ENCODE measurements around the gene FBXO31. TPM values are rescaled to one million over a fixed set of nuclear protein-coding genes. Genes with fewer than 3 reads are reported as not detected.
"Not testable (repeated sequence)": the region's sequence is repeated elsewhere in the genome, so short reads cannot be mapped to it uniquely, and the experiment has no call there.

FBXO31 gene
- total RNA-seq, 1 donor from 2014 or later: 18.5 TPM

DNA sequence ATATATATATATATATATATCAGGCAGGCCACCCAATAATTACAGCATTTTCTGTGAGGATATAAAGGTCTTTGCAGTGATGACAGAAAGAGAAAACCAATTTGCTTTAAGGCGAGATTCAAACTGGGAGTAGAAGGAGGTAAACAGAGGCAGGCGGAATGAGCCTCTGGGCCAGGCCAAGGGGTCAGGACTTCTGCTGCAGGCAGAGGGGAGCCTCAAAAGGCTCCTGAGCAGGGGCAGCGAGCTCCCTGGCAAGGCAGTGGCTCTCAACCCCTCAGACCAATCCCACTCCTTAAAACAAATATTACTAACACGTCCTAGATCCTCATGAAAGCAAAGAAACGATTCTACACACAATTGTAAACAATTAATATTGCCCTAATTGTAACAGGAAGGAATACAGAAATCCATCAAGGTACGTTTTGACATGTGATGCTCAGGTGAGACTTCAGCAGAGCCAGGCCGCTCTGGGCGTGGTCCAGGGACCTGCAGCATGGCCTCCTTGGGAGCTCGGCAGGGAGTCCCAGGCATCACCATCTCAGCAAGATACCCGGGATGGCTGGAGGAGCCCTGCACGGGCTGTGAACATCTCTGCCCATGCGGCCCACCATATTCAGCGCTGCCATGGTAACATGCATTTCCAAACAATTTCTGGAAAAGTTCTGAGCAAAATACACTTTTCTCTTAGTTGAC lies 18.4 kb downstream of the FBXO31 start:
- no peak for DNase-seq (ENCODE audit: low read depth in 2 of 2)

DNA sequence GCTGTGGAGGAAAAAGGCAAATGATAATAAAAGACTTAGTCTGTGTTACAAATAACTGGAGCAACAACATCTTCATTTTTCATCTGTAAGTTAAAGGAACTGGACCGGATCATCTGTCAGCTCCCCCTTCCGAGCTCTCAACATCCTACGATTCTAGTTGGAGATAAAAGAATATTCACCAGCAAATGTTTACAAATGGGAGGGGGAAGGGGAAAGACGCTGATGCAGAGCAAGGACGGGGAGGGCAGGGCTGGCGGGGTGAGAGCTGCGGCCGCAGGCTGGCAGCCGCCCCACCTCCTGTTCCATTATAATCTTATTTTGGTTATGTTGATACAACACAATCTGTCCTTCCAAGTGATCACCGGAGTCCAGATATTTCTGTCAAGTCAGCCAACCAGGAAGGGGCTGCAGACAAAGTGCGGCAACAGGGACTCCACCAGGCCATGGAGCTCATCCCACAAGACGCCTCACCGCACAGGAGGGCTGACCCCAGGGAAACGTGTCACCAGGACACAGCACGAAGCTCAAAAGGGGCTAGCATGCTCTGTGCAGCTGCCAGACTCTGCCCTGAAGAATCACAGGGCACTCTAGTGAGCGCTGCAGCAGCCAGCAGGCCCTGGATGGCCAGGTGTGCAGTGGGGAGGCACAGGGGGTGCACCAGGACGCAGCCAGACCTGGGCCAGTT lies 19.7 kb downstream of the FBXO31 start:
- peak in 1 of 2 donors; percentile 57 for DNase-seq (ENCODE audit: low read depth in 2 of 2)

DNA sequence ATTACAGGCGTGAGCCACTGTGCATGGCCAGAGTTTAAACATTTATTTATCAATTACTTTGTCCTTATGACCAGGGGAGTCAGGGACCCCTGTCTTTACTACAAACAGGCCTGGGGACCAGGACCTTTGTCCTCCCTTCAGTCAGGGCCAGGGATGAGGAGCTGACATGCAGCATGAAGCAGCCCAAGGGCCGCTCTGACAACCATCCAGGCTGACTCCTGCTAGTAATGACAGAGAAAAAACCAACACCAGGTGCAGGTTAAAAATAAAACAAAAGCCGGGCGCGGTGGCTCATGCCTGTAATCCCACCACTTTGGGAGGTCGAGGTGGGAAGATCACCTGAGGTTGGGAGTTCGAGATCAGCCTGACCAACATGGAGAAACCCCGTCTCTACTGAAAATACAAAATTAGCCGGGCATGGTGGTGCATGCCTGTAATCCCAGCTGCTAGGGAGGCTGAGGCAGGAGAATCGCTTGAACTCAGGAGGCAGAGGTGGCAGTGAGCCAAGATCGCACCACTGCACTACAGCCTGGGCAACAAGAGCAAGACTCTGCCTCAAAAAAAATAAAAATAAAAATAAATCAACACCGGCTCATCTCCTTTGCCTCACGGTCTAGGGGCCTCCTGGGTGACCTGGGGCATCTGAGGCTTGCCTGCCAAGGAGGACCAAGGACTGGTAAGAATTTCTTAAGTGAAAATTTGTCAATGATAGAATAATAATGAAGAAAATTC lies 20.6 kb downstream of the FBXO31 start:
- not testable (repeated sequence) for DNase-seq (ENCODE audit: low read depth in 2 of 2)

DNA sequence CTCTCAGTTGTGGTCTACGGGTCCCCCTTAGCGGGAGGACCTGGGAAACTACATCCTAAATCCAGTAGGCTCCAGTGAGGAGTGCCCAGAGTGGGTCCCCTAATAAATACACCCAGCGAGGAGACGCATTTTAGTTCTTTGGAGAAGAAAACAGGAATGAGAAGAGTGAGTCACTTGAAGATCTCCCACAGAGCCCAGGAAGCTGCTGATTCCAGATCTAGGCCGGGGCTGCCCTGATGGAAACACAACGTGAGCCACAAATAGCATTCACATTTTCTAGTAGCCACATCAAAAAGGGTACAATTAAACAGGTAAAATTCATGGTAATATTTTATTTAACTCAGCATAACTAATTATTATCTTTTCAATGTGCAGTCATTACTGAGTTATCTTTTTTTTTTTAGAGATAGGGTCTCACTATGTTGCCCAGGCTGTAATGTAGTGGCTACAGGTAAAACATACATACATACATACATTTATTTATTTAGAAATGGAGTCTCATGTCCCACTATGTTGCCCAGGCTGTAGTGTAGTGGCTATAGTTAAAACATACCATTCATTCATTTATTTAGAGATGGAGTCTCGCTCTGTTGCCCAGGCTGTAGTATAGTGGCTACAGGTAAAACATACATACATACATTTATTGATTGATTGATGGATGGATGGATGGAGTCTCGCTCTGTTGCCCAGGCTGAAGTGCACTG lies 21.5 kb downstream of the FBXO31 start:
- DNase-seq (ENCODE audit: low read depth in 2 of 2): peak in 1 of 2 donors; percentile 58

DNA sequence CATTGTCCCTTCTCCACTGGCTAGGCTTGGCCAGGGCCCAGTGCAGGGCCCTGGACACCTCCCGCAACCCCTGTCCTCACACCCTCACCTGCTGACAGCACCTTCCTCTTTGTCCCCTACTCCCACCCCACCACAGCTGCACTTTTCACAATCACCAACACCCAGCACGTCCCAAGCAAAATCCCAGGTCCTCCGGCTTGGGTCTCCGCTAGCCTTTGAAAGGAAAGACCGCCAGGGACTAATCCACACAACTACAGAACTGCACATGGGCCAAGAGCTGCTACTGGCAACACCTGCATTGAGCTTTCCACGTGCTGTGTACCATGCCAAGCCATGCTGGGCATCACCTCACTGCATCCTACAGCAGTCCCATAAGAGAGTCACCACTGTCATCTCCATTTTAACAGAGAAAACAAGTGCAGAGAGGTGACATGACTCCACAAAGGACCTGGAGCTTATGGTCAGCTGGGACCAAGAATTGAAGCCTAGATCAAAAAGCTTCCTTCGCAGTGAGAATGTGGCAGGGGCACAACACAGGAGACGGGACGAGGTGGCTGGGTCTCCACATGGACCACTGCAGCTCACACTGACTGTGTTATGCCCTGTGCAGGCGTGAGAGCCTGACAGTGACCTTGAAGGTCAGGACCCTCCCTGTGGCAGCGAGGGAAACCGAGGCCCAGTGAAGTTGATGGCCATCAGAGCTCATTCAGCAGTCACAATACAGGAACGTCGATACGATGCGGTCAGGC lies 22.5 kb downstream of the FBXO31 start:
- no peak for DNase-seq (ENCODE audit: low read depth in 2 of 2)

DNA sequence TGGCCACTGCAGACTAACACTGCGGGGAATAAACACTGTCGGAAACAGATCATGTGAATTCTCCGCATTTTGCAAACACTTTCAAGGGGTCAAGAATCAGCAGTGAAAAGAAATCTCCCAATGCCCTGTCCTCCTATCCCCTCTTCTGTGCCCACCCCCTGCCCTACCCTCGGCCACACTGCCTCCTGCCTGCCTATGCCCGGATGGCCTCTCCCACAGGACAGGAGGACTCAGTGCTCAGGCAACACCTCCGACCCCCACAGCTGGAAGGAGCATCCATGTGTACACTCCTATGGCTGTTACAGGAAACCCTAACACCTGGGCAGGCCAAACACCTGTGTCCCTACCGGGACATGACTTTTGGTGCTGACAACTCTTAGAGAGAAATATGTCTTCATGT lies 24.5 kb downstream of the FBXO31 start:
- no peak for DNase-seq (ENCODE audit: low read depth in 2 of 2)

DNA sequence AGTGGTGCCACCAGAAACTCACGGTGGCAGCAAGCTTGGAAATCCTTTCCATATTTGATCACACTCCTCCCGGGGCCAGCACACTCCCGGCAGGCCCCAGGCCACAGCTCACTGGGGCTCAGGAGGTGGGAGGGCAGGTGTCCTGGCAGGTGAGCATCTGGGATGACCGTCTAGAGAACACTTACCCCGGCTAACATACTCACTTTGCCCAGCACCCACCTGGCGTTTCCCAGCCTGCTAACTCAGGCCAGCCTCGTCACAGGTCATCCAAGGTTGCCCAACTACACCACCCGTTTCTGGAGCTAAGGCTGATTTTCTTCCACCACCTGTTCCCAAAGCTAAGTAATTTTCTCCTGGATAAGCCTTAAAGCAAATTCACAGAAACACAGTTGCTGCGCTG lies 24.9 kb downstream of the FBXO31 start:
- no peak for DNase-seq (ENCODE audit: low read depth in 2 of 2)

DNA sequence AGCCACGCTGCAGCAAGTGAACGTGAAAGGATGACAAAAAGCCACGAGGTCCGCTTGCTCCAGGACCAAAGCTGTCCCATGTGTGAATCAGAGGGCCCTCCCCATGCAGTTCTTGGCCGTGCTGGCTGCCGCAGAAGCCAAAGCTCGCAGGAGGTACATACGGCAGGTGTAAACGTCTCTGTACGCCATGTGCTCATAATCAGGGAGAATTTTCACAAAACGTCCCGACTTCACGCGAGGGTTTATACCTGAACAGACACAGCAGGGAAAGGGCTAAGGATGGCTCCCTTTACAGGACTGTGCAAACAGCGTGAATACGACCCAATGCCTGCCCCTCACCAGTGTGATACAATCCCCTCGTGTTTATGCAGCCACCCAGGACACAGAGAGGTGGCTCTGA lies 25.3 kb downstream of the FBXO31 start:
- DNase-seq (ENCODE audit: low read depth in 2 of 2): no peak

DNA sequence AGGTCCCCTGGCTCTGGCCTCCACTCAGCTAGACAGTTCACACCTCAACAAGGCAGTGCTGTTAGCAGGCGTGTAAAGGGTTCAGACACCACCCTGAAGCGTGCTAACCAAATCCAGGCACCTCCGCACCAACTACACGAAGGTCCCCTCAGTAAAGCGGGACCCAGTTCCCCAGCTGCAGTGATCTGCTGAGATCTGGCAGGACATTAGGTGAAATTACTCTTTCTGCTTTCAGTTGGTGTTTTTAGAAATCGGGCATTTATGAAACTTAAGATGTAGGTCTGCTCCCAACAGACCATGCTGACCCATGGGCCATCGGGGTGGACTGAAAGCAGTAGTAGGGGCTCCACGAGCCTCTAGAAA lies 27.1 kb downstream of the FBXO31 start:
- no peak for DNase-seq (ENCODE audit: low read depth in 2 of 2)

DNA sequence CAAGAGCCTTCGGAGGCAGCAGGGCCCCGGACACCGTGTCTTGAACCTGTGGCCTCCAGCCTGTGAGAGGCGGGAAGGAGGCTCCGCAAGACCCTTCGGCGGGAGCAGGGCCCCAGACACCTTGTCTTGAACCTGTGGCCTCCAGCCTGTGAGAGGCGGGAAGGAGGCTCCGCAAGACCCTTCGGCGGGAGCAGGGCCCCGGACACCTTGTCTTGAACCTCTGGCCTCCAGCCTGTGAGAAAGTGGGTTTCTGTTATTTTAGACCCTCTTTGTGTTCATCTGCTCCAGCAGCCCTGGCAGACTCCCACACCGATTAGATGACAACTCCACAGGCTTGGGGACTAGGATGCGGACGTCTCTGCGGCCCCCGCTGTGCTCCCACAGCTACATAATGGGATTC lies 30.0 kb downstream of the FBXO31 start:
- DNase-seq (ENCODE audit: low read depth in 2 of 2): no peak

DNA sequence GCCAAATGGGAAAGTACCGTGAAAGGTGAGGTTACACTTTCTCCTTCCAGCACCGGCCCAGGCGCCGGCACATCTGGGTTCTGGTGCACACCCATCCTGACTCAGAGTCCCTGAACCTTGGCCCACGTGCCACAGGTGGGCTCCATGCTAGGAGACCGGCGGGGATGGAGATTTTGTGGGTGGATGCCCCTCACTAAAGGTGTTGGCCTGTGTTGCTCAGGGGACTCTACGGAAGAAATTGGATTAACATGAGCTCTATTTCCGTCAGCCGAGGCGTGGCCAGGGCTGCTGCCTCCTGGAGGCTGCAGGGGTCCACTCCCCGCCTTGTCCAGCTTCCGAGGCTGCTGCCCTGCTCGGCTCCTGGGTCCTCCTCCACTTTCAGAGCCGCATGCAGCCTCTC lies 30.8 kb downstream of the FBXO31 start:
- DNase-seq (ENCODE audit: low read depth in 2 of 2): no peak

DNA sequence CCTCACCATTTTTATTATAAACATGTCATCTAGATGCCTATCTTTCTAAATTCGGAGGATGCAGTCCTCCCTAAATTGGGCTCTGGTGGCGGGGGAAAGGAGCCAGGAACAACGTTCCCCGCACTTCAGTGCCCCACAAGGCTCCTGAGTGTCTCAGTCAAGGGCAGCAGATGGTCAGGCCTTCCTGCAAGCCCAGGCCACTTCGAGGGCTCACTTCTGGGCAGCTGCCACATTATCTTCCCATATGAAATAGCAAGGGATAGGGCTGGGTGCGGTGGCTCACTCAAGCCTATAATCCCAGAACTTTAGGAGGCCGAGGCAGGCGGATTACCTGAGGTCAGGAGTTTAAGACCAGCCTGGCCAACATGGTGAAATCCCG lies 32.3 kb downstream of the FBXO31 start:
- no peak for DNase-seq (ENCODE audit: low read depth in 2 of 2)

DNA sequence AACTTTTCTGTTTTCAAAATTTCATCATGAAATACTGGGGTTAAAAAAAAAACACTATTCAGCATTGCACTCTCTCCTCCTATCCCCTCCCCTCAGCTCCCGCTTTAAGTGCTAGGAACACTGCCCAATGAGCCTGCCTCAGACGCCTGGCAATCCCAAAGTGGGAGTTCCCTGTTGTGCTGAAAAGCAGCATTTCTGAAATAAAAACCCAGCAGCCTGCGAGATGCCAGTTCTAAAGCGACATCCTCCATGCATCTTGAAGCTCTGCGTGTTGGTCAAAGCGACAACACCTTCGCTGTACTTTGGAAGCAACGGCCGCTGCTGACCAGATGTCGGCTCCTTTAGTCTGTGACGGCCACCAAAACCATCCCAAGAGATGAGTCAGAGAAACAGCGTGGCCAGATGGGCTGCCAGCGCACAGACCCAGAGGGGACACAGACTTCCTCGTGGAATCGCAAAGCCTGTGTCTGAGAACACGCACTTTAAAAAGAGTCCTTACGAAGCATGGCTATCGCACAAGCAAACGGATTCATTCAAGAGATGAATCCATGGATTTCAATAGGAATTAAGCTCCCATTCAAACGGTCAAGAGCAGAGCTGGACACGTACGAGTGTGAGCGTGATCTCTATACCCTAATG lies 32.8 kb downstream of the FBXO31 start:
- no peak for DNase-seq (ENCODE audit: low read depth in 2 of 2)

DNA sequence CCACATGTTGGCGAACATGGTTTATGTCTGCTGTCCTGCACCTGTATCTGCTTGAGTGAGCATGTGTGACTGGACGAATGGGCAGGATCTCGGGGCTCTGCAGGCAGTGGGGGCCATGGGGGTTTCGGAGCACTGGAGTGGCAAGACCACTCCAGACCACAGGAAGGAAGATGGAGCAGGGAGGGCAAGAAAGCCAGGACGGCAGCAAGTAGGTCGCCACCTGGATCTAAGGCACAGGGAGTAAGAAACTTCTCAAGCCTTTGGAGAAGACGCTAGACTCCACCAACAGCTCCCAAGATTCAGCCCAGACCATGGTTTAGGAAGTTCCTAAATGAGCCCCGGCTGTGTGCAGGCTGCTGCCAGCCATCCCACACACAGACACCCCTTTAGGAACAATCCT lies 33.5 kb downstream of the FBXO31 start:
- no peak for DNase-seq (ENCODE audit: low read depth in 2 of 2)

DNA sequence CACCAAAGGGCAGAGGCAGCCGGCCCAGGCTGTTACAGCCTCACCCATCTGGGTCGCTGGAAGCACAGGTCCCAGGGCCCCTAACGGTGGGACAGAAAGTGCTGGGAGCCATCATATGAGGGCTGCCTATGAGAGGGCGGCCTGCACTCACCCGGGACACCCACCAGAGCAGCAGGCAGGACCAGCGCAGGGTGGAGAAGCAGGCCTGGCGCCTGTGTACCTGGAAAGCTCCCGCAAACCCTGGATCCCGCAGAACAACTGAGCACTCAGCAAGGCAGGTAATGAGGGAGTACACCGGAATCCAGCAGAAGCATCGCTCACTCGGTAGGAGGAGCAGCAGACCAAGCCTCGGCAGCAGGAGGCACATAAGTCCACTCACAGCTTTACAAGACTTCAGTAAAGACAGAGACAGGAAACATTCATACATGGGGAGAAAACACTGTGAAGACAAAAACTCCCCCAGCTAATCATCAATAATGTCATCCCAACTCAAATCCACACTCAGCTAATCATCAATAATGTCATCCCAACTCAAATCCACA lies 34.9 kb downstream of the FBXO31 start:
- DNase-seq (ENCODE audit: low read depth in 2 of 2): no peak

DNA sequence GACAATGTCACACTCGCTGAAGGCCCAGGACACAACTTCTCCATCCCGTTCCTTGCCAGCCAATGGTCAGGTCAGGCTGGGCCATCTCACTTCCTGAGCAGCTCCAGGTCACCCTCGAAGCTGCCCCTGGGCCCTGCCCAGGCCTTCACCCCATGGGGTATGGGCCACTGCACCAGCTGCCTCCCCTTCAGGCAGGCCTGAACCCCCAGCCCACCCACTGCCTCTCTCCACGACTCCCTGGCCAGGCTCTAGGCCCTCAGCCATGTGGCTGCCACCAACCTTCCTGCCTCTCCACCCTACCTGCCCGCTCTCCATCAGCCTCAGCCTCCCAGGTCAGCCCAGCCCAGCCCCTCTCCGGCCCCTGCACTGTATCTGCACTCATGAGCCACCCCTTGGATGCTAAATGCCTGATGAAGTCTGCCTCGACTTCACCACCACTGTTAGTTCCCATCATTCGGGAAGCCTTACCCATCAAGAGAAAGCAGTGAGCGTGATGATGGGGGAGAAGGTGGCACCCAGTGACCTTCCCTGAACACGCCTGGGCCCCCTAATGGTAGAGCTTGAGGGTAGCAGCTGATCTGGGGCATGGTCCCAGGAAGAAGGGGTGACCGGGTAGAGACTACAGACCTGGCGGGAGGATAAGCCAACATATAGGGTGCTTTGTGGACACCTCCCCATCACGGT lies 35.5 kb downstream of the FBXO31 start:
- no peak for DNase-seq (ENCODE audit: low read depth in 2 of 2)

DNA sequence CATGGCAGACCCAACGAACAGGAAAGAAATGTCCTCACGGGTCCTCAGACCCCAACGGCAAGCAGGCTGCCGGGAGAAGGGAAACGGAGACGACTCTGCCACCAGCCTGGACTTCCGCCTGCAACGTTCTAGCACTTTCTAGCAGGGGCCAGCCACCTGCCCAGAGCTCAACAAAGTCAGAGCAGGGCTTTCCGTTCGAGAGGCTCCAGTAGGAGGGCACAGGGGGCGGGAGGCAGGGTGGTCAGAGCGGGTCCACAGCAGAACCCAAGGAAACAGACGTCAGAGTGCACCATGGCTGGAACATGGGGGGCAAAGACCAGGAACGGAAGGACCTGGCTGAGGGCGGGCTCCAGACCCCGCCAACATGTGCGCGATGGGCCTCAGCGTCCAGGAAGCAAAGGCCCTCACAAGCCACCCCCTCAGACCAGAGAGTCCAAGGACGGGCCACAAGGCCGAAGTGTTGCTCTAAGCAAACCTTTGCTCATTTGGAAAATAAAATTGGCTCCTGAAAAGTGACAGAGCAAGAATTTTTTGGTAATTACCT lies 37.0 kb downstream of the FBXO31 start:
- no peak for DNase-seq (ENCODE audit: low read depth in 2 of 2)

DNA sequence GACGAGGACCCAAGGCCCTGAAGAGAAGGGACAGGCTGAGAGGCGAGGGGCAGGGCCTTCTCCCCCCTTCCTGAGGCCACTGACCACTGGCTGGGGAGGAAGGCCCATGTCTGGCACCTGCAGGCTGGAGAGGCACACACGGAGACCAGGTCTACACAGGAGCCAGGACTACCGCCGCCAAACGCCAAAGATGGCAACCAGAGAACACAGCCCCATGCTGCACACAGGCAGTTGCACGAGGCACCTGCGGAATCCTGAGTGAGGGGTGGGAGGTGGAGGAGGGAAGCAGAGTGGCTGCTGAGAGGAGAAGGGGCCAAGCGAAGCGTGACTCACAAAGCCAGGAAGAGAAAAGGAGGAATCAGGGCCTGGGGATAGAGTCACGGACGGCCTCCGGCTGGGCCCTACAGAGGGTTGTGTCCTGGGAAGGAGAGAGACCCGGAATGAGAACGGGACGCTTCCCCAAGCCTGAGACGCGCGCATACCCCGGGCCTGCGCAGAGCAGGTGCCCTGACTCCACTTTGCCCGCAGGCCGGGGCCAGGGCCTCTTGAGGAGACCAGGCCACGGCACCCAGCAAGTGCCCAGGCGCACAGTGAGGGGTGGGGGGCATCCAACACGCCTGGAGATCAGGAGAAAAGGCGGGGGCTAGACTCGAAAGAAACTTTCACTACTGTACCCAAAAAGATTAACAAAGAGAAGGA lies 37.7 kb downstream of the FBXO31 start:
- no peak for DNase-seq (ENCODE audit: low read depth in 2 of 2)

DNA sequence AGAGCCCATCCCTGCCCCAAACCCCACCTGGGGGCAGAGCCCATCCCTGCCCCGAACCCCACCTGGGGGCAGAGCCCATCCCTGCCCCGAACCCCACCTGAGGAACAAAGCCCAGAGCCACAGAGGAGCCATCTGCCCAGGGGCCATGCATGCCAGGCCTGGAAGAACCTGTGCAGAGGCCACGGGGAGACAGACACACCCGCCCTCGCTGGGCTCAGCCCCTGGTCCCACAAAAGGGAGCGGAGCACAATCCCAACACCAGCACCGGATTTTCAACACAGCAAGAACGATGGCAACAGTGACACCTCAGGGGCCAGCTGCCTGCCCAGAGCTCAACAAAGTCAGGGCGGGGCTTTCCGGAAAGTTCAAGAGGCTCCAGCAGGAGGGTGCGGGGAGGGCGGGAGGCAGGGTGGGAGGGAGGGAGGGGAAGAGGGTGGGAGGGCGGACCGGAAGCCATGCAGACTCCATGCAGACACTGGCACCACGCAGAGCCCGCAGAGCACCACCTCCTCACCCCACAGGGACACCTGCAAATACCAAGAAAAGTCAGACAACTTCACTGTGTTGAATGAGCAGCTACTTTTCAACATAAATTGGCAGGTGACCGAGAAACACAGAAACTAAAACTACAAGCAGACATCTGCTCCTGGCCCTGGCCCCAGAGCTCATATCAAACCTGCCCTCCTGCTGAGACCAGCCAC lies 38.5 kb downstream of the FBXO31 start:
- DNase-seq (ENCODE audit: low read depth in 2 of 2): peak; percentile 9 to 32
